Activated CD8-positive, alpha-beta memory T cell treated with anti-CD3 and anti-CD28 coated beads, Interleukin-2, amount 50 U/mL, for 48 hours (primary cell): Measurements from ENCODE around the gene CNOT6L.
"Not testable (repeated sequence)": the region's sequence is repeated elsewhere in the genome, so short reads cannot be mapped to it uniquely, and the experiment has no call there.

ENCODE experiments used
- DNase-seq: peaks from one replicate; pipeline ENCODE4 v3.0.0-alpha.2; 2020

The CNOT6L gene

GRCh38 chr4:77819843-77820648 is 878 bp upstream of the CNOT6L start:
- peak; percentile 97 for DNase-seq

GRCh38 chr4:77819404-77819842 is 255 bp upstream of the CNOT6L start:
- no peak for DNase-seq

- DNase-seq, result no peak
These were observed 1.0 kb downstream of the CNOT6L start for GRCh38 chr4:77818073-77818601.

- no peak for DNase-seq
These were observed 1.7 kb downstream of the CNOT6L start for GRCh38 chr4:77817304-77818072.

GRCh38 chr4:77816546-77816945 is 2.6 kb downstream of the CNOT6L start:
- DNase-seq, result no peak

- DNase-seq, result no peak
These were observed 3.5 kb downstream of the CNOT6L start for GRCh38 chr4:77815636-77816035.

- no peak for DNase-seq
These were observed 13.3 kb downstream of the CNOT6L start for GRCh38 chr4:77805840-77806239.

GRCh38 chr4:77804471-77804870 is 14.7 kb downstream of the CNOT6L start:
- DNase-seq, result no peak

- DNase-seq, result no peak
These were observed 16.8 kb downstream of the CNOT6L start for GRCh38 chr4:77802402-77802801.

GRCh38 chr4:77801260-77801608 is 17.9 kb downstream of the CNOT6L start:
- no peak for DNase-seq

- DNase-seq, result no peak
These were observed 18.5 kb downstream of the CNOT6L start for GRCh38 chr4:77800483-77801259.

GRCh38 chr4:77800077-77800476 is 19.1 kb downstream of the CNOT6L start:
- no peak for DNase-seq

GRCh38 chr4:77798385-77798784 is 20.8 kb downstream of the CNOT6L start:
- DNase-seq, result no peak

GRCh38 chr4:77797239-77797638 is 21.9 kb downstream of the CNOT6L start:
- no peak for DNase-seq

- no peak for DNase-seq
These were observed 23.8 kb downstream of the CNOT6L start for GRCh38 chr4:77795326-77795725.

- no peak for DNase-seq
These were observed 29.0 kb downstream of the CNOT6L start for GRCh38 chr4:77790146-77790545.

- no peak for DNase-seq
These were observed 30.2 kb downstream of the CNOT6L start for GRCh38 chr4:77788990-77789389.

GRCh38 chr4:77787969-77788368 is 31.2 kb downstream of the CNOT6L start:
- no peak for DNase-seq

GRCh38 chr4:77785669-77786068 is 33.5 kb downstream of the CNOT6L start:
- no peak for DNase-seq

- no peak for DNase-seq
These were observed 35.3 kb downstream of the CNOT6L start for GRCh38 chr4:77783895-77784294.

GRCh38 chr4:77782102-77782835 is 36.9 kb downstream of the CNOT6L start:
- DNase-seq, result no peak

- DNase-seq, result not testable (repeated sequence)
These were observed 38.4 kb downstream of the CNOT6L start for GRCh38 chr4:77780762-77781161.
